WTC11 (cell line): ENCODE results near the gene PLA1A.

Experiments
- E2F4 ChIP-seq: sonication (generic); formaldehyde crosslinking; IDR thresholded peaks from 2 replicates; pipeline ENCODE4 v1.8.1; 2022; ENCODE audit warnings: low read depth, mild to moderate bottlenecking, moderate library complexity, missing genetic modification reagents, borderline replicate concordance
- PRDM15 ChIP-seq: sonication (generic); formaldehyde crosslinking; IDR thresholded peaks from 2 replicates; pipeline ENCODE4 v1.8.0; 2022; ENCODE audit warnings: missing genetic modification reagents
- SMAD4 ChIP-seq: sonication (generic); formaldehyde crosslinking; IDR thresholded peaks from 2 replicates; pipeline ENCODE4 v1.8.0; 2022; ENCODE audit warnings: mild to moderate bottlenecking, missing genetic modification reagents
- TEAD4 ChIP-seq: sonication (generic); formaldehyde crosslinking; IDR thresholded peaks from 2 replicates; pipeline ENCODE4 v1.8.0; 2022; ENCODE audit warnings: mild to moderate bottlenecking, missing genetic modification reagents
- ZNF423 ChIP-seq: fragments of 250-450 bp; sonication (Bioruptor Pico); IDR thresholded peaks from 2 replicates; pipeline ENCODE4 v2.1.2; 2022; ENCODE audit warnings: mild to moderate bottlenecking, moderate library complexity
- ZNF532 ChIP-seq: fragments of 250-450 bp; sonication (Bioruptor Pico); IDR thresholded peaks from 2 replicates; pipeline ENCODE4 v1.9.0; 2021; ENCODE audit warnings: mild to moderate bottlenecking, borderline replicate concordance
- TF ChIP-seq, protein P1 (sequence below): fragments of 200-600 bp; IDR thresholded peaks from 2 replicates; pipeline ENCODE4 v1.8.0; 2022; ENCODE audit warnings: antibody characterized with exemption

GRCh38 chr3:119641416-119641815, 43.7 kb downstream of the PLA1A start:
- TF ChIP-seq E2F4 (CRISPR knock-in tag) (no peak), PRDM15 (CRISPR knock-in tag) (no peak), ZNF532 (no peak), TEAD4 (CRISPR knock-in tag) (no peak), ZNF423 (CRISPR knock-in tag) (no peak), SMAD4 (CRISPR knock-in tag) (no peak)
- TF ChIP-seq, protein P1, sequence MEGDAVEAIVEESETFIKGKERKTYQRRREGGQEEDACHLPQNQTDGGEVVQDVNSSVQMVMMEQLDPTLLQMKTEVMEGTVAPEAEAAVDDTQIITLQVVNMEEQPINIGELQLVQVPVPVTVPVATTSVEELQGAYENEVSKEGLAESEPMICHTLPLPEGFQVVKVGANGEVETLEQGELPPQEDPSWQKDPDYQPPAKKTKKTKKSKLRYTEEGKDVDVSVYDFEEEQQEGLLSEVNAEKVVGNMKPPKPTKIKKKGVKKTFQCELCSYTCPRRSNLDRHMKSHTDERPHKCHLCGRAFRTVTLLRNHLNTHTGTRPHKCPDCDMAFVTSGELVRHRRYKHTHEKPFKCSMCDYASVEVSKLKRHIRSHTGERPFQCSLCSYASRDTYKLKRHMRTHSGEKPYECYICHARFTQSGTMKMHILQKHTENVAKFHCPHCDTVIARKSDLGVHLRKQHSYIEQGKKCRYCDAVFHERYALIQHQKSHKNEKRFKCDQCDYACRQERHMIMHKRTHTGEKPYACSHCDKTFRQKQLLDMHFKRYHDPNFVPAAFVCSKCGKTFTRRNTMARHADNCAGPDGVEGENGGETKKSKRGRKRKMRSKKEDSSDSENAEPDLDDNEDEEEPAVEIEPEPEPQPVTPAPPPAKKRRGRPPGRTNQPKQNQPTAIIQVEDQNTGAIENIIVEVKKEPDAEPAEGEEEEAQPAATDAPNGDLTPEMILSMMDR, result no peak
